CD4-positive, alpha-beta T cell (primary cell): ENCODE measurements around the gene TBCB. TPM values are rescaled to one million over a fixed set of nuclear protein-coding genes. Genes with fewer than 3 reads are reported as not detected.

Experiments used
- ATAC-seq: fragments of 200-7000 bp; cut with Tn5 transposase; one replicate; pipeline ENCODE4 v1.10.0; 2022; ENCODE audit warnings: mild to moderate bottlenecking; ENCODE audit not compliant: poor library complexity
- CTCF ChIA-PET: fragments of 350-600 bp; sonication (Branson Sonifier 250); formaldehyde crosslinking; loops from one replicate; lab custom pipeline; 2021; ENCODE audit warnings: antibody characterized with exemption, inconsistent platforms; lab: Charles Lee
- POLR2A ChIA-PET: fragments of 350-600 bp; sonication (Branson Sonifier 250); formaldehyde crosslinking; loops from one replicate; lab custom pipeline; 2021; ENCODE audit warnings: antibody characterized with exemption, inconsistent platforms; lab: Charles Lee
- DNase-seq, 14 experiments: peaks; one replicate each; pipeline ENCODE4 v3.0.0-alpha.2; 2013 to 2020; ENCODE audit warnings: mixed read lengths in 2 of 14
- H3K27ac ChIP-seq, 2 donors: one replicate each; pipeline versions ENCODE4 v1.5.1 to v1.7.0; 2013; ENCODE audit warnings: low read length in 2 of 2, low read depth in 1 of 2, mild to moderate bottlenecking in 1 of 2
- H3K27me3 ChIP-seq, 2 experiments: 1 replicate in 1 of 2; 2 replicates in 1 of 2; pipeline versions ENCODE4 v1.6.1 to v1.7.0; 2013; ENCODE audit warnings: low read length in 2 of 2, control low read depth in 1 of 2, mild to moderate bottlenecking in 1 of 2, moderate library complexity in 1 of 2; ENCODE audit not compliant: insufficient read depth in 2 of 2, control insufficient read depth in 1 of 2
- H3K36me3 ChIP-seq: one replicate; pipeline ENCODE4 v1.6.1; 2013; ENCODE audit warnings: low read length, control low read depth; ENCODE audit not compliant: insufficient read depth
- H3K4me1 ChIP-seq: one replicate; pipeline ENCODE4 v1.6.1; 2013; ENCODE audit warnings: low read length, control low read depth; ENCODE audit not compliant: insufficient read depth
- H3K4me3 ChIP-seq: one replicate; pipeline ENCODE4 v1.5.1; 2013; ENCODE audit warnings: mild to moderate bottlenecking, low read length, moderate library complexity
- H3K9me3 ChIP-seq, 2 experiments: 1 replicate in 1 of 2; 2 replicates in 1 of 2; pipeline versions ENCODE4 v1.6.1 to v1.7.0; 2013; ENCODE audit warnings: low read length in 2 of 2, mild to moderate bottlenecking in 2 of 2, control low read depth in 1 of 2, moderate library complexity in 1 of 2; ENCODE audit not compliant: control insufficient read depth in 1 of 2, insufficient read depth in 1 of 2
- H3K27ac Mint-ChIP-seq: one replicate; pipeline ENCODE4 v1.8.0; 2020; ENCODE audit warnings: mixed read lengths
- H3K27me3 Mint-ChIP-seq: one replicate; pipeline ENCODE4 v1.8.0; 2021; ENCODE audit warnings: mixed read lengths
- H3K36me3 Mint-ChIP-seq: one replicate; pipeline ENCODE4 v1.8.0; 2021; ENCODE audit warnings: low read depth, mixed read lengths
- H3K4me1 Mint-ChIP-seq: one replicate; pipeline ENCODE4 v1.8.0; 2021; ENCODE audit warnings: low read depth, mixed read lengths
- H3K4me3 Mint-ChIP-seq: one replicate; pipeline ENCODE4 v1.8.0; 2020; ENCODE audit warnings: mild to moderate bottlenecking, mixed read lengths
- H3K9me3 Mint-ChIP-seq: one replicate; pipeline ENCODE4 v1.8.0; 2020; ENCODE audit warnings: mixed read lengths
- CTCF ChIP-seq: fragments of 200-600 bp; IDR thresholded peaks from one replicate; pipeline ENCODE4 v1.8.0; 2022; ENCODE audit warnings: antibody characterized with exemption, mild to moderate bottlenecking
- intact Hi-C, 2 experiments: fragments of 100-400 bp; cut with DNase I in 1 of 2; cut with micrococcal nuclease in 1 of 2; formaldehyde crosslinking; loops; one replicate each; pipeline versions ENCODE4 v1.15.1 to v1.9.0; 2023 to 2025; cut with DNase I, micrococcal nuclease
- total RNA-seq, 174 experiments: library from RNA in 2 of 174; stranded (reverse) in 2 of 174; gene quantifications; one replicate each; pipeline ENCODE4 v1.2.3 and lab custom pipeline; 2021 to 2026

TBCB gene
- total RNA-seq, 2 experiments from 2014 or later, result 67.5 to 68.0 TPM

DNA sequence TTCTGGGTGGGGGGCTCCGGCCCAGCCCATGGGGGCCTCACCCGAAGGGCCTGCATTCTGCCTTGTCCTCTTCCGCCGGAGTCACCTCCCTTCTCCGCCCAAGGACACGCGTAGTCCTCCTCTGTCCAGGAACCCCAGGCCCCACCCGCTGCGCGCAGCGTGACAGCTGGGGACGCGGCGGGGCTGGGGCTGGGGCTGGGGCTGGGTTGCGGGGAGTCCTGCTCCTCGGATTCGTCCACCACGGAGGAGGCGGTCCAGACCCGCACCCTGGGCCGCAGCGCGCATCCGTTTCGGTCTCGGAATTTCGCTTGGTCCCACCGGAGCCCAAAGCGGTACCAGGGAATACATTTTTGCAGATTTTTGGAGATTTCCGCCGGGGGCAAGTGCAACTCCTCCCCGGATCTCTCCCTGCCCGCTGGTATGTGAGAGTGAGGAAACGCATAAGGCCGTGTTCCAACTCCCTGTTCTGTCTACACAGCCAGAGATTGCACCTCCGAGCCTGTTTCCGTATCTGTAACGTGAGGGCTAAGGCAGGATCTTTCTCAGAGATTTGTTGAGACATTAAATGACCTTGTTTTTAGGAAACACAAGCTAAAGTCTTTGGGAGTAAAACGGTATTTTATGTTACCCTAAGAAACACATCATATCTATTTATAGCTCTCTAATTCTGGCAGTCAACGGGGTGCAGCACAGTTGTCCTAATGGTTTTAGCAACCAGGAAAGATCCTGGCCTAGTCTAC is 37.3 kb downstream of the TBCB start, which contains the start of gene COX7A1:
Gene COX7A1, minus strand, starts transcription at position 96 of the 740 bp plus-strand sequence. Its CDS starts 40 bp downstream, at position 56.
- Histone ChIP-seq H3K4me1 (no peaks in the 10 kb centered on the region), H3K4me3 (no peak within 1 kb of the TSS), H3K9me3 (no peaks in the 10 kb centered on the region), H3K36me3 (peaks cover 33% of the 10 kb centered on the region), H3K27me3 (no peaks in the 10 kb centered on the region), H3K27ac (no peak within 1 kb of the TSS)
- no peak for DNase-seq
- intact Hi-C loops, result no loop called here
- Mint-ChIP-seq H3K36me3 (peaks cover 36% of the 10 kb centered on the region), H3K4me3 (no peak within 1 kb of the TSS), H3K27ac (no peak within 1 kb of the TSS), H3K4me1 (no peaks in the 10 kb centered on the region), H3K9me3 (no peaks in the 10 kb centered on the region), H3K27me3 (no peaks in the 10 kb centered on the region)
- CTCF ChIA-PET, result no interaction called here
- no peak for TF ChIP-seq CTCF
- no peak for ATAC-seq
- POLR2A ChIA-PET, result interaction anchor here (1.5 kb wide), 1 partner anchor 25 kb away, joined by 3 read pairs; no protein-coding TSS in a partner anchor

DNA sequence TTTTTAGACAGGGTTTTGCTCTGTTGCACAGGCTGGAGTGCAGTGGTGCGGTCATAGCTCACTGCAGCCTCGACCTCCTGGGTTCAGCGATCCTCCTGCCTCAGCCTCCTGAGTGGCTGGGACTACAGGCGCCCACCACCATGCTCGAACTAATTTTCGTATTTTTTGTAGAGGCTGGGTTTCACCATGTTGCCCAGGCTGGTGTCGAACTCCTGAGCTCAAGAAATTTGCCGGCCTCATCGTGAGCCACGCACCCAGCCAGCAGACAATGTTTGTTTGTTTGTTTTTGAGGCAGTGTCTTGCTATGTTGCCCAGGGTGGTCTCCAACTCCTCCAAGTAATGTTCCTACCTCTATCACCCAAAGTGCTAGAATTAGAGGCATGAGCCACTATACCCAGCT is 37.9 kb downstream of the TBCB start:
- Histone ChIP-seq H3K4me1 (no peaks in the 10 kb centered on the region), H3K27me3 (no peaks in the 10 kb centered on the region), H3K4me3 (no peak overlapping the region), H3K36me3 (peaks cover 27% of the 10 kb centered on the region), H3K9me3 (no peaks in the 10 kb centered on the region), H3K27ac (no peak overlapping the region)
- POLR2A ChIA-PET, result no interaction called here
- Mint-ChIP-seq H3K4me3 (no peak overlapping the region), H3K9me3 (no peaks in the 10 kb centered on the region), H3K4me1 (no peaks in the 10 kb centered on the region), H3K27ac (no peak overlapping the region), H3K27me3 (no peaks in the 10 kb centered on the region), H3K36me3 (peaks cover 31% of the 10 kb centered on the region)
- intact Hi-C loops, result no loop called here
- no peak for ATAC-seq
- DNase-seq, result no peak
- CTCF ChIA-PET, result no interaction called here
- TF ChIP-seq CTCF, result no peak

- no peak for DNase-seq
- Mint-ChIP-seq H3K4me3 (no peak overlapping the region), H3K36me3 (no peaks in the 10 kb centered on the region), H3K9me3 (no peaks in the 10 kb centered on the region), H3K27ac (no peak overlapping the region), H3K4me1 (no peaks in the 10 kb centered on the region), H3K27me3 (no peaks in the 10 kb centered on the region)
- Histone ChIP-seq H3K4me3 (no peak overlapping the region), H3K9me3 (no peaks in the 10 kb centered on the region), H3K4me1 (no peaks in the 10 kb centered on the region), H3K27me3 (no peaks in the 10 kb centered on the region), H3K36me3 (no peaks in the 10 kb centered on the region), H3K27ac (no peak overlapping the region)
- POLR2A ChIA-PET, result no interaction called here
- ATAC-seq, result no peak
- TF ChIP-seq CTCF, result no peak
- CTCF ChIA-PET, result no interaction called here
- intact Hi-C loops, result no loop called here
Measured at GRCh38 chr19:36160821-36161596, 45.7 kb downstream of the TBCB start.
